Amniotic epithelial cell (primary cell): Measurements from ENCODE around the gene RALA.

ENCODE experiments used
- DNase-seq: peaks from one replicate; pipeline ENCODE4 v3.0.0-alpha.2; 2010; ENCODE audit warnings: low read depth

RALA gene

GRCh38 chr7:39613577-39613976, 9.8 kb upstream of the RALA start:
- DNase-seq, result no peak

GRCh38 chr7:39614299-39614698, 9.1 kb upstream of the RALA start:
- no peak for DNase-seq

GRCh38 chr7:39615350-39615975, 7.9 kb upstream of the RALA start:
- DNase-seq, result no peak

- no peak for DNase-seq
Observed at GRCh38 chr7:39616138-39616537, 7.2 kb upstream of the RALA start.

- no peak for DNase-seq
Observed at GRCh38 chr7:39617005-39617404, 6.4 kb upstream of the RALA start.

GRCh38 chr7:39618868-39619267, 4.5 kb upstream of the RALA start:
- DNase-seq, result no peak

- no peak for DNase-seq
Observed at GRCh38 chr7:39620486-39620885, 2.9 kb upstream of the RALA start.

GRCh38 chr7:39621261-39621660, 2.1 kb upstream of the RALA start:
- peak; percentile 88 for DNase-seq

GRCh38 chr7:39621784-39622411, 1.5 kb upstream of the RALA start:
- peak; percentile 57 for DNase-seq

- no peak for DNase-seq
Observed at GRCh38 chr7:39622609-39623008, 763 bp upstream of the RALA start.

GRCh38 chr7:39623732-39624441, 515 bp downstream of the RALA start:
- no peak for DNase-seq

GRCh38 chr7:39624442-39624807, 1.1 kb downstream of the RALA start:
- no peak for DNase-seq

GRCh38 chr7:39624935-39625694, 1.7 kb downstream of the RALA start:
- no peak for DNase-seq

GRCh38 chr7:39631736-39632308, 8.4 kb downstream of the RALA start:
- DNase-seq, result no peak

GRCh38 chr7:39633563-39634477, 10.4 kb downstream of the RALA start:
- DNase-seq, result no peak

- DNase-seq, result no peak
Observed at GRCh38 chr7:39634478-39634805, 11.1 kb downstream of the RALA start.

- DNase-seq, result no peak
Observed at GRCh38 chr7:39637400-39637799, 14.0 kb downstream of the RALA start.

GRCh38 chr7:39637963-39638485, 14.7 kb downstream of the RALA start:
- no peak for DNase-seq

- DNase-seq, result no peak
Observed at GRCh38 chr7:39642896-39643295, 19.5 kb downstream of the RALA start.

GRCh38 chr7:39644170-39644569, 20.8 kb downstream of the RALA start:
- peak; percentile 92 for DNase-seq
